Brain microvascular endothelial cell (primary cell): ENCODE data around the gene SLC24A3.

Source experiments
- DNase-seq: peaks from one replicate; pipeline ENCODE4 v3.0.0-alpha.2; 2020
- H3K27ac ChIP-seq: fragments of 250-450 bp; sonication (Bioruptor Pico); 2 replicates; pipeline ENCODE4 v1.5.1; 2020; ENCODE audit warnings: mild to moderate bottlenecking, moderate library complexity
- H3K27me3 ChIP-seq: fragments of 250-450 bp; sonication (Bioruptor Pico); replicated peaks from 2 replicates; pipeline ENCODE4 v1.5.1; 2020; ENCODE audit warnings: mild to moderate bottlenecking
- H3K36me3 ChIP-seq: fragments of 250-450 bp; sonication (Bioruptor Pico); replicated peaks from 2 replicates; pipeline ENCODE4 v1.5.1; 2020; ENCODE audit warnings: mild to moderate bottlenecking
- H3K4me3 ChIP-seq: 2 replicates; pipeline ENCODE4 v1.5.1; 2011; ENCODE audit warnings: low read depth, mild to moderate bottlenecking, control low read depth, low read length, moderate library complexity
- in situ Hi-C: cut with HindIII; loops from 2 replicates; pipeline ENCODE4 v1.10.0; 2017; ENCODE audit warnings: low sequenced_read_pairs, low pct_ligation_motif_present
- TF ChIP-seq, protein P1 (sequence below): IDR thresholded peaks from 2 replicates; pipeline ENCODE4 v1.5.1; 2011; ENCODE audit warnings: low read depth, mild to moderate bottlenecking, moderate library complexity, low read length, control low read depth, inconsistent platforms; ENCODE audit errors: missing control alignments

Gene SLC24A3

DNA sequence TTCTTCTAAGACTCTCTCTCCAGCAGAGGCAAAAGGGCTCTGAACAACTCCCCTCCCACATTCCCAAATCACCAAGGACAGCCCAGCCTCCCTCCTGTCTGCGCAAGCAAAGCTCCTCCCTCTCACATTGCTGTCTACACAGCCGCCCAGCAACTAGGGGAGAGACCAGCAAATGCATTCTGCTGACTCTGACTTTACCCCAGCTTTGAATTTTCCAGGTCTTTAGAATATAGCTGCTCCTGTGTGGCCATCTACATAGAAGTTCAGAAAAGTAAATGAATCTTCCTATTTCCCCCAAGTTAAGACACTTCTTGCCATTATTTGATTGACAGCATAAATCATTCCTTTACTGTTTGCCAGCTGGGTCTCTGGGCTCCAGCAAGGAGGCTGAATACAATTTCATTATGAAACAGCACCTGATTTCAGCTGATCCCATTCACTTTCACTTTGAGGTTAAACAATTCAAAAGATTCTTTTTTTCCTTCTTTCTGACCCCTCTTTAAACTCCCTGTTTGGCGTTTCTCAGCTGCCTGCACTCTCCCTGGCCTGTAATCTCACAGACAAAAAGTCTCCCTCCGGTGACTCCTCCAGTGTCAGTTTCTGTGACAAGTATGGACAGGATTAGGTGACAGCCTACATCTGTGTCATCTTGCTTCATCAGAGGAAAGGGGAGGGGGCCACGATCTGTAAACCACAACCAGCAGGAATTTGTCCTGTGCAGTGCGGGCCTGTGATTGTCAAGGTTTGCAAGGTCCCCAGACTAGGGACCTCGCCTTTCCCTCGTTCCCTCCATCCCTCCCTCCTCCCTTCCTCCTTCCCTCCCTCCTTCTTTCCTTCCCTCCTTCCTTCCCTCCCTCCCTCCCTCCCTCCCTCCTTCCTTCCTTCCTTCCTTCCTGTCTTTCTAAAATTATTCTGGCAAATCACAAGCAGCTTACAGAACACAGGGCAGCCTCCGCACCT lies 340.1 kb downstream of the SLC24A3 start:
- H3K27me3 ChIP-seq = no peaks in the 10 kb centered on the region
- TF ChIP-seq, protein P1, sequence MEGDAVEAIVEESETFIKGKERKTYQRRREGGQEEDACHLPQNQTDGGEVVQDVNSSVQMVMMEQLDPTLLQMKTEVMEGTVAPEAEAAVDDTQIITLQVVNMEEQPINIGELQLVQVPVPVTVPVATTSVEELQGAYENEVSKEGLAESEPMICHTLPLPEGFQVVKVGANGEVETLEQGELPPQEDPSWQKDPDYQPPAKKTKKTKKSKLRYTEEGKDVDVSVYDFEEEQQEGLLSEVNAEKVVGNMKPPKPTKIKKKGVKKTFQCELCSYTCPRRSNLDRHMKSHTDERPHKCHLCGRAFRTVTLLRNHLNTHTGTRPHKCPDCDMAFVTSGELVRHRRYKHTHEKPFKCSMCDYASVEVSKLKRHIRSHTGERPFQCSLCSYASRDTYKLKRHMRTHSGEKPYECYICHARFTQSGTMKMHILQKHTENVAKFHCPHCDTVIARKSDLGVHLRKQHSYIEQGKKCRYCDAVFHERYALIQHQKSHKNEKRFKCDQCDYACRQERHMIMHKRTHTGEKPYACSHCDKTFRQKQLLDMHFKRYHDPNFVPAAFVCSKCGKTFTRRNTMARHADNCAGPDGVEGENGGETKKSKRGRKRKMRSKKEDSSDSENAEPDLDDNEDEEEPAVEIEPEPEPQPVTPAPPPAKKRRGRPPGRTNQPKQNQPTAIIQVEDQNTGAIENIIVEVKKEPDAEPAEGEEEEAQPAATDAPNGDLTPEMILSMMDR = no peak
- H3K27ac ChIP-seq = no peak overlapping the region
- no peak overlapping the region for H3K4me3 ChIP-seq
- DNase-seq = no peak
- in situ Hi-C loops = no loop called here
- H3K36me3 ChIP-seq = no peaks in the 10 kb centered on the region

DNA sequence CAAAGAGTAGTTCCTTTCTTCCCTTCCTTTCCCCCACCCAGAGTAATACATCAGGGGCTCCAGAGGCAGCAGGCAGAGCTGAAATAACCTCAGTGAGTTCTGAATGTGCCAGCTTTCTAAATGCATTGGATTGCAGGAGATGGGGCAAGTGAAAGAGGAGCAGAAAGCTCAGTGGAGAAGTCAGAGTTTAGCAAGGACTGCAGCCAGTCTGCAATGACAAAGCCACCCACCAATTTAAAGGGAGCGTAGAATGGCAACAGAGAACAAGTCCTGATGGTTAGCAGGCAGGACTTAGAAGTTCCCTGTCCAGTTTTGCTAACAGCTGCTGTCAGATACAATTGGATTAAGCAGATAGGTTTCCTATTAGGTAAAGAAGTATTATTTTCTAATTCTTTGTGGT lies 342.2 kb downstream of the SLC24A3 start:
- H3K27me3 ChIP-seq = no peaks in the 10 kb centered on the region
- no peak for DNase-seq
- TF ChIP-seq, protein P1 = no peak
- no peak overlapping the region for H3K4me3 ChIP-seq
- in situ Hi-C loops = no loop called here
- no peak overlapping the region for H3K27ac ChIP-seq
- H3K36me3 ChIP-seq = no peaks in the 10 kb centered on the region

DNA sequence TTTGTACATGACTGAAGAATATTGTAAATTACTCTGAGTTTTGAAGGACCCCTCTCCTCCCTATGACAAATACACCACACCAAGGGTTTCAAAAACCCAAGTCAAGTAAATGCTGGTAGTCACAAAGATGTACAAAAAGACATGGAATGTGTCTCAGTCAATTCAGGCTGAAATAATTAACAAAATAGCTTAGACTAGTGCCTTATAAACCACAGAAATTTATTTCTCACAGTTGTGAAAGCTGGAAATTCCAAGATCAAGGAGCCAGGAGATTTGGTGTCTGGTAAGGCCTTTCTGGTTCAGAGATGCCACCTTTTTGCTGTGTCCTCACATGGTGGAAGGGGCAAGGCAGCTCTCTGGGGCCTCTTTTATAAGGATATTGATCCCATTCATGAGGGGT lies 343.3 kb downstream of the SLC24A3 start:
- Histone ChIP-seq H3K27ac (no peak overlapping the region), H3K4me3 (no peak overlapping the region), H3K27me3 (no peaks in the 10 kb centered on the region), H3K36me3 (no peaks in the 10 kb centered on the region)
- DNase-seq = no peak
- TF ChIP-seq, protein P1 = no peak
- in situ Hi-C loops = no loop called here

DNA sequence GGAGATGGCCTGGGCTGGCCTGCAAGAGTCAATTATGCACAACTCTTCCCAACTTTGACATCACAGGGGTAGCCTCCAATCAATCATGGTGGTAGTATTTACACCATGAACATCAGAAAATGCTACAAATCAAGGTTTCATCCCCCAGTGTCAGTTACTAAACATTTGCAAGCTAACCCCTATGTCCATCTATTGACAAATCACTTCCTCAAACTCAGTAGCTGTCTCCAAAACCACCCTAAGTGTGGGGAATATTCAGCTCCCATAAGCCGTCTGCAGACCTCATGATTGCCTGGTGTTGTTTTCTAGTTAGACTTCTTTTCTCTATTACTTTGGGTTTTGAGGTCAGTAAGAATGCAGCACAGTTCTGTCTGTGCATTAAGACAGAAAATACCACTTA lies 344.8 kb downstream of the SLC24A3 start:
- no peak for DNase-seq
- Histone ChIP-seq H3K27ac (no peak overlapping the region), H3K27me3 (no peaks in the 10 kb centered on the region), H3K36me3 (no peaks in the 10 kb centered on the region), H3K4me3 (no peak overlapping the region)
- in situ Hi-C loops = no loop called here
- TF ChIP-seq, protein P1 = no peak

DNA sequence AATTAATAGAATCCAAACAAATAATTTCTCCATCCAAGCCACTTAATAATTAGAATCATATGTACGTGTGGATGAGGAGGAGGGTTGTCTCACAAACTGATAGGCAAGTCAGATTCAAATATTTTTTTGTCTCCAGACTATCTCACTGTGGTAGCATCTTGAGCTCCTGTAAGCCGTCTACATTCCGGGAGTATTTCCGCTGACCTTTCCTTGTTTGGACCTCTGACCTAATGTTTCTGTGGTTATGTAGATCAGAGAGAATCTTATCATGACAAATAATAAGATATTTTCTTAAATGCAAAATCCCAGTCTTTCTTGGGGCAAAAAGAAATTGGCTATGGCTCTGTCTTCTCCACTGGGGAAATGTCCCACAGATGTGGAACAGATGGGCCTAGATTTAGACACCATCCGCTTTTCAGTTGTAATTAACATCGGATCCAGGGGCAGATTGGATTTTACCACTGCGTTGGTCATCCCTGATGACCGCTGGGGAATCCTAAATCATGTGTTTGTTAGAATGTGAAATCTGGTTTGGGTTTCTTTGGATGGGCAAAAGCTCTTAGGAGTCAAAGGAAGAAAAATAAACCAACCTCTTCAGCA lies 348.5 kb downstream of the SLC24A3 start:
- no peak for DNase-seq
- no peak overlapping the region for H3K27ac ChIP-seq
- no peaks in the 10 kb centered on the region for H3K36me3 ChIP-seq
- TF ChIP-seq, protein P1 = no peak
- H3K4me3 ChIP-seq = no peak overlapping the region
- in situ Hi-C loops = no loop called here
- H3K27me3 ChIP-seq = no peaks in the 10 kb centered on the region
